K562 (cell line): ENCODE data around the gene GNAT2. TPM values are rescaled to one million over a fixed set of nuclear protein-coding genes. Genes with fewer than 3 reads are reported as not detected.
A peak's percentile ranks its signal among the peaks of the same experiment; 100 is the strongest.

ENCODE experiments used
- BRD4 ChIP-seq: fragments of 200-600 bp; sonication (generic); IDR thresholded peaks from 2 replicates; pipeline ENCODE4 v1.6.1; 2017; ENCODE audit warnings: inconsistent platforms
- CREB3L1 ChIP-seq: fragments of 450-650 bp; IDR thresholded peaks from 2 replicates; pipeline ENCODE4 v1.6.1; 2014; ENCODE audit warnings: low read depth, mild to moderate bottlenecking, moderate library complexity, borderline replicate concordance
- HBP1 ChIP-seq: fragments of 450-650 bp; formaldehyde crosslinking; IDR thresholded peaks from 2 replicates; pipeline ENCODE4 v1.4.0; 2022; ENCODE audit warnings: missing genetic modification characterization
- LCOR ChIP-seq: sonication (generic); formaldehyde crosslinking; IDR thresholded peaks from 2 replicates; pipeline ENCODE4 v1.8.0; 2022; ENCODE audit warnings: mild to moderate bottlenecking, missing genetic modification reagents
- MAX ChIP-seq: sonication (generic); formaldehyde crosslinking; IDR thresholded peaks from 2 replicates; pipeline ENCODE4 v1.9.0; 2022; ENCODE audit warnings: mild to moderate bottlenecking, missing genetic modification reagents
- NFYB ChIP-seq: IDR thresholded peaks from 2 replicates; pipeline ENCODE4 v1.6.1; 2011; ENCODE audit warnings: mild to moderate bottlenecking, moderate library complexity; ENCODE audit not compliant: insufficient read length; ENCODE audit errors: extremely low read depth
- PHF8 ChIP-seq: fragments of 200-600 bp; sonication (generic); IDR thresholded peaks from 2 replicates; pipeline ENCODE4 v1.6.1; 2012; ENCODE audit warnings: mixed run types, mild to moderate bottlenecking, inconsistent platforms, low read length, moderate library complexity, borderline replicate concordance
- POLR3G ChIP-seq: IDR thresholded peaks from 2 replicates; pipeline ENCODE4 v1.6.1; 2011; ENCODE audit not compliant: insufficient read length, insufficient replicate concordance; ENCODE audit errors: extremely low read depth
- PPARD ChIP-seq: fragments of 250-450 bp; sonication (Bioruptor Pico); IDR thresholded peaks from 2 replicates; pipeline ENCODE4 v1.8.0; 2022; ENCODE audit warnings: inconsistent platforms, mild to moderate bottlenecking, moderate library complexity
- SAP30 ChIP-seq: fragments of 200-600 bp; sonication (generic); IDR thresholded peaks from 2 replicates; pipeline ENCODE4 v1.6.1; 2012; ENCODE audit warnings: borderline replicate concordance, low read depth, mild to moderate bottlenecking, moderate library complexity, low read length, control low read depth, inconsistent platforms; ENCODE audit not compliant: insufficient read depth, poor library complexity, severe bottlenecking
- SMC3 ChIP-seq: conservative IDR thresholded peaks from 2 replicates; pipeline ENCODE4 v1.6.1; 2011; ENCODE audit warnings: low read depth, low read length, improper control_type of control experiment; ENCODE audit not compliant: insufficient read depth
- SNIP1 ChIP-seq: fragments of 450-650 bp; IDR thresholded peaks from 2 replicates; pipeline ENCODE4 v1.7.1; 2017; ENCODE audit warnings: low read depth, mild to moderate bottlenecking
- SRSF3 ChIP-seq: fragments of 200-400 bp; formaldehyde crosslinking; IDR thresholded peaks from 2 replicates; pipeline ENCODE4 v1.6.1; 2016; ENCODE audit warnings: mild to moderate bottlenecking, low read length, moderate library complexity; ENCODE audit not compliant: insufficient read depth
- ZFP1 ChIP-seq: fragments of 450-650 bp; formaldehyde crosslinking; IDR thresholded peaks from 2 replicates; pipeline ENCODE4 v1.4.0; 2020; ENCODE audit warnings: mild to moderate bottlenecking, mixed read lengths
- ZHX1 ChIP-seq: fragments of 150-350 bp; conservative IDR thresholded peaks from 2 replicates; pipeline ENCODE4 v1.6.1; 2014; ENCODE audit warnings: low read length
- ZNF347 ChIP-seq: fragments of 450-650 bp; formaldehyde crosslinking; IDR thresholded peaks from 2 replicates; pipeline ENCODE4 v1.4.0; 2020; ENCODE audit warnings: low read depth, mild to moderate bottlenecking, moderate library complexity
- ZNF507 ChIP-seq: conservative IDR thresholded peaks from 2 replicates; pipeline ENCODE4 v1.6.1; 2017; ENCODE audit warnings: missing genetic modification characterization, missing compliant biosample characterization
- ZNF644 ChIP-seq: fragments of 200-800 bp; sonication (Bioruptor generic); IDR thresholded peaks from 2 replicates; pipeline ENCODE4 v1.6.1; 2016; ENCODE audit warnings: low read depth, missing genetic modification characterization, missing compliant biosample characterization
- ZNF830 ChIP-seq: fragments of 250-450 bp; sonication (Bioruptor Pico); IDR thresholded peaks from 2 replicates; pipeline ENCODE4 v1.5.0; 2021; ENCODE audit warnings: mild to moderate bottlenecking
- polyA plus RNA-seq, 8 experiments: library from polyadenylated mRNA; depleted of rRNA in 4 of 8; stranded (reverse) in 5 of 8; unstranded in 3 of 8; fragments of >200 nt; fragmentation: Nextera tagmentation in 2 of 8; fragmentation: Illumina TruSeq in 1 of 8; extraction: Ambion mirVana in 2 of 8; extraction: Trizol in 1 of 8; gene quantifications; 2 replicates each; pipeline versions ENCODE4 v1.2.1 to v1.2.3, GENCODE V29; 2011 to 2014; ENCODE audit warnings: inconsistent platforms in 1 of 8, missing spikeins in 1 of 8
- total RNA-seq, 7 experiments: library from RNA; depleted of rRNA in 6 of 7; stranded (reverse); fragments of >200 nt in 6 of 7; fragmentation: Illumina TruSeq in 2 of 7; extraction: Trizol in 2 of 7; gene quantifications; 2 replicates each; pipeline versions ENCODE4 v1.2.1 to v1.2.3, GENCODE V29; 2011 to 2021; ENCODE audit warnings: low replicate concordance in 1 of 7

Gene GNAT2
- total and polyA plus RNA-seq, 9 of the 15 experiments (the other 6 are each of a cell fraction or from before 2014, with no cell fraction given), result 0.06 to 0.52 (median 0.24) TPM; not detected in 1

GRCh38 chr1:109619576-109620400, at the start of gene GNAT2, which contains the start of gene AMPD2 (continued):
- TF ChIP-seq ZFP1 (CRISPR knock-in tag) (no peak), POLR3G (no peak), ZNF830 (CRISPR knock-in tag) (no peak), ZNF347 (CRISPR knock-in tag) (no peak), NFYB (no peak), PPARD (CRISPR knock-in tag) (no peak), ZNF507 (tag) (no peak), SRSF3 (0 out of 2 replicates have a peak, but pooled peaks have one; percentile 32), SNIP1 (no peak), ZNF644 (peak; percentile 7; the same call in 1 of the 2 replicates), LCOR (CRISPR knock-in tag) (no peak), ZHX1 (no peak), HBP1 (CRISPR knock-in tag) (no peak), BRD4 (no peak; the same call in 1 of the 2 replicates), SMC3 (no peak), CREB3L1 (peak; percentile 98), PHF8 (peak; percentile 83; the same call in 1 of the 2 replicates), MAX (CRISPR knock-in tag) (peak; percentile 98), SAP30 (peak; percentile 70)
